Non-pigmented ciliary epithelial cell (primary cell): ENCODE results near the gene C11orf58.

Experiments
- DNase-seq: peaks from one replicate; pipeline ENCODE4 v3.0.0-alpha.2; 2010; ENCODE audit warnings: low read depth

The C11orf58 gene

DNA sequence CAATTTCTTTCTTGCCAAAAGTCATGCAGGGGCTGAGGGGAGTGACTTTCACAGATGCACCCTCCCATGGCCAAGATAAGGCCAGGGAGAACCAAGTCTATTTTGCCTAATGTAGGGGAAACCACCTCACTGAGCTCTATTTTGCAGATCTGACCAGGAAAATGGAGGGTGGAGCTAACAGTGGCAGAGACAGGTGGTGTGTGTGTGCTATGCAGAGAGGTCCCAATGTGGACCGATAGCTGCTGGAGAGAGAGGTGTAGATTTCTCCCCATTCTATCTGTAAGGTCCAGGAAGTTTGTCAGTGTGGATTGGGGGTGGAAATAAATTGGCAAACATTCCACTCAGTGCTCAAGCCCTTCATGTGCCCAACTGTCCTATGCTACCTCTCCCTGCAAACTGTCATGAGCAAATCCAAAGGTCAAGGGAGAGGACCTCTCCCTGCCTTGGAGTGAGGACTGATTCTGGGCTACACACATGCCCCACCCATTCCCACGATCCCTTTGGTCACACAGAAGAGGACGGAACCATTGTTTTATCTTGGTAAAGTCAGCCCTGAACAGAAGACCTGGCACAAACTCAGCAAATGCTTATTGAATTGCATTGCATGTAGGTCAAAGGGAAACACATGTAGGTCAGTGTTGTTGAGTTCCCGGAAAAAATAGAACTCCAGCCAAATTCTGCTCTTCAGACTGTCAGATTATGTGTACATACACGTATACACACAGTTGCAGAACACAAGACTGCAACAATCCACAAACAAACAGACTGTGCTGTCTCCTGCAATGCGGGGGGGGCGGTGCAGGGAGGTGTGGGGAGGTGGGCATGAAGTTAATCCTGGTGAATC is 65.9 kb downstream of the C11orf58 start:
- DNase-seq, result no peak

DNA sequence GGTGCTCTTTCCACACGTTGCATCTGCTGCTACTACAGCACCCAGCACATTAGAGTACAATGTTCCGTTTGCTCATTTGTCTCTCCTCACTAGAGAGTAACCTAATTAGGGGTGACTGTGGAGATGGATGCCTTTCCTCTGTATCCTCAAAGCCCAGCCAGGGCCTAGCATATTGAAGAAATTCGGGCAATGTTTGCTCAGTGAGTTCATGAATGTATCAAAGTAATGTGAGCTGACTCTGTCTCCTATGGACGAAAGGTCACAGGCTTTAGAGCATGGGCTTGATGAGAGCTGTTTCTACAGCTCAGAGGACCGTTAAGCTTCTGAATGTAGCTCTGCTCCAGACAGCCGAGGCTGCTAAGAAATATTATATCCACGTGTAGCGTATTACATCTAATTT is 67.5 kb downstream of the C11orf58 start:
- DNase-seq, result no peak

DNA sequence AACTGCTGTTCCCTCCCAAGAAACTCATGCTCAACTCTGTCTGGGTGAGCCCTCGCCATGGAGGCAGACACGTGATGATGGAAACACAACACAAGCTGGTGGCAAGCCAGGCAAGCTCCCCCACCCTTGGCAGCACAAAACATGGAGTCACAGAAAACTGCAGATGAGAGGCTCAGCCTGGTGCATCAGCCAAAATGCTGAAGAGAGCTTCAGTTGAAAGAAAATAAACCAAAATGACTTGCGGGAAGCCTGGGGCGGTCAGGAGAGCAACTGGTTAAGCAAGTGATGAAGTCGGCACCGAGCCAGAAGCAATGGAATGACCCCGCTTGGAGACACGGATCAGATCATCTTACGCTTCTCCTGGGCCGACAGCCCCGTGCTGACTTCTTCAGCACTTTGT is 68.3 kb downstream of the C11orf58 start:
- DNase-seq, result no peak

GRCh38 chr11:16807306-16807705 is 68.9 kb downstream of the C11orf58 start:
- no peak for DNase-seq
